Ovary (tissue), 9 donors: ENCODE measurements around the gene MAN2A2. TPM values are rescaled to one million over a fixed set of nuclear protein-coding genes. Genes with fewer than 3 reads are reported as not detected.
A peak's percentile ranks its signal among the peaks of the same experiment; 100 is the strongest.
"Not testable (repeated sequence)": the region's sequence is repeated elsewhere in the genome, so short reads cannot be mapped to it uniquely, and the experiment has no call there.

Source experiments
- DNase-seq, 5 donors: peaks; one replicate each; pipeline ENCODE4 v3.0.0-alpha.2; 2019 to 2020
- H3K27ac ChIP-seq, 2 donors: fragments of 200-600 bp; one replicate each; pipeline versions ENCODE4 v1.5.1 to v1.8.0; 2019 to 2022
- H3K27me3 ChIP-seq: fragments of 200-600 bp; one replicate; pipeline ENCODE4 v1.8.0; 2022
- H3K36me3 ChIP-seq: fragments of 200-600 bp; sonication (generic); one replicate; pipeline ENCODE4 v1.5.1; 2019
- H3K4me1 ChIP-seq: one replicate; pipeline ENCODE4 v1.8.1; 2013; ENCODE audit warnings: mild to moderate bottlenecking, moderate library complexity; ENCODE audit not compliant: insufficient read depth
- H3K4me3 ChIP-seq: fragments of 200-600 bp; sonication (generic); one replicate; pipeline ENCODE4 v1.5.1; 2017
- H3K9me3 ChIP-seq, 2 donors: fragments of 200-600 bp in 1 of 2; sonication (generic) in 1 of 2; one replicate each; pipeline versions ENCODE4 v1.5.1 to v1.8.1; 2013 to 2019; ENCODE audit warnings: mild to moderate bottlenecking in 1 of 2, moderate library complexity in 1 of 2
- EP300 ChIP-seq: sonication (generic); formaldehyde crosslinking; IDR thresholded peaks from one replicate; pipeline ENCODE4 v1.6.1; 2017; ENCODE audit warnings: antibody characterized with exemption
- POLR2A ChIP-seq: fragments of 450-650 bp; IDR thresholded peaks from one replicate; pipeline ENCODE4 v1.6.1; 2017; ENCODE audit warnings: antibody characterized with exemption, mild to moderate bottlenecking, moderate library complexity
- WGBS, 3 donors: extraction: QIAGEN DNeasy Blood & Tissue Kit in 1 of 3; methylation state at CpG; one replicate each; pipeline versions ENCODE4 v1.1.5 to v1.1.7; 2013 to 2017; 5-methylcytosine and 5-hydroxymethylcytosine counted together
- intact Hi-C, 4 donors: fragments of 100-400 bp; cut with DNase I; formaldehyde crosslinking; loops; one replicate each; pipeline versions ENCODE4 v1.11.0 to v1.15.1; 2022 to 2023
- polyA plus RNA-seq, 2 donors: library from polyadenylated mRNA; stranded (reverse); fragments of 200-250 nt in 1 of 2; fragments of 350-450 nt in 1 of 2; fragmentation: Illumina TruSeq in 1 of 2; extraction: RNeasy Lipid Tissue Mini Kit (QIAGEN cat#74804) in 1 of 2; gene quantifications; one replicate each; pipeline ENCODE4 v1.2.3, GENCODE V29; 2013 to 2014
- total RNA-seq, 7 donors: library from RNA; depleted of rRNA in 2 of 7; stranded (reverse); fragments of >200 nt in 2 of 7; fragmentation: NEBNext Ultra II Directional in 3 of 7; extraction: Animal tissue kit (Norgen Biotek cat#: 25700) in 3 of 7; gene quantifications; one replicate each; pipeline versions ENCODE4 v1.1.0 to v1.2.4, GENCODE V29; 2016 to 2023
- TF ChIP-seq, protein P1 (sequence below), 3 donors: fragments of 450-650 bp in 2 of 3; fragments of 200-600 bp in 1 of 3; IDR thresholded peaks; one replicate each; pipeline versions ENCODE4 v1.5.1 to v1.8.0; 2016 to 2022; ENCODE audit warnings: antibody characterized with exemption in 3 of 3, mild to moderate bottlenecking in 1 of 3
- donor health status: DM: no; HTN: no; CAD: no; lungs with moderate emphysema.
- donor health status: DM: no; HTN: no; CAD: no.
- donor health status: Bipolar disorder and iron deficiency.
- donor health status: DM: yes; HTN: yes; CAD: no.
- donor health status: DM: no; HTN: no; CAD: no.
- donor health status: DM: yes; HTN: yes; CAD: no.

The MAN2A2 gene
- total and polyA plus RNA-seq, 9 donors = 25.3 to 66.5 (median 31.2) TPM

DNA sequence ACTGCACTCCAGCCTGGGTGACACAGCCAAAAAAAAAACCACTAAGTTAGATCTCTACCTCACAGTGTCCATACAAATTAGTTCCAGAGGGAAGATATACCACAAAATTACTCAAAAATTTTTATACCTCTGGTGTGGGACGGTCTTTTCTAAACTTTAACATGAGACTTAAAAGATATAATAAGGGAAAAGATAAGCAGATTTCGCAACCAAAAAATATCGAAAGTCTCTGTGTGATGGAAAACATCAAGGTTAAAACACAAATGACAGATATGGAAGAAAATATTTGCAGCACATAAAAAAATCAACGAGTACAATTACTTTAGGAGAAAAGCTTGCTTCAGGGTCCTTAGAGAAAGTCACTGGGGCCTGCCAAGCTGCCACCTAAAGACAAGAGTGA lies 18.8 kb downstream of the MAN2A2 start:
- no peaks in the 10 kb centered on the region for H3K9me3 ChIP-seq
- TF ChIP-seq, protein P1, sequence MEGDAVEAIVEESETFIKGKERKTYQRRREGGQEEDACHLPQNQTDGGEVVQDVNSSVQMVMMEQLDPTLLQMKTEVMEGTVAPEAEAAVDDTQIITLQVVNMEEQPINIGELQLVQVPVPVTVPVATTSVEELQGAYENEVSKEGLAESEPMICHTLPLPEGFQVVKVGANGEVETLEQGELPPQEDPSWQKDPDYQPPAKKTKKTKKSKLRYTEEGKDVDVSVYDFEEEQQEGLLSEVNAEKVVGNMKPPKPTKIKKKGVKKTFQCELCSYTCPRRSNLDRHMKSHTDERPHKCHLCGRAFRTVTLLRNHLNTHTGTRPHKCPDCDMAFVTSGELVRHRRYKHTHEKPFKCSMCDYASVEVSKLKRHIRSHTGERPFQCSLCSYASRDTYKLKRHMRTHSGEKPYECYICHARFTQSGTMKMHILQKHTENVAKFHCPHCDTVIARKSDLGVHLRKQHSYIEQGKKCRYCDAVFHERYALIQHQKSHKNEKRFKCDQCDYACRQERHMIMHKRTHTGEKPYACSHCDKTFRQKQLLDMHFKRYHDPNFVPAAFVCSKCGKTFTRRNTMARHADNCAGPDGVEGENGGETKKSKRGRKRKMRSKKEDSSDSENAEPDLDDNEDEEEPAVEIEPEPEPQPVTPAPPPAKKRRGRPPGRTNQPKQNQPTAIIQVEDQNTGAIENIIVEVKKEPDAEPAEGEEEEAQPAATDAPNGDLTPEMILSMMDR (IDR thresholded peaks at IDR 0.05) = no peak
- TF ChIP-seq POLR2A (no peak), EP300 (no peak)
- DNase-seq = no peak
- no peak overlapping the region for H3K27ac ChIP-seq
- no peaks in the 10 kb centered on the region for H3K36me3 ChIP-seq
- intact Hi-C loops = no loop called here
- H3K4me3 ChIP-seq = no peak overlapping the region
- H3K27me3 ChIP-seq = no peaks in the 10 kb centered on the region
- 79 to 88% (median 83%) methylated on average over 4 of the region's 4 CpGs for WGBS, 3 donors
- H3K4me1 ChIP-seq = no peaks in the 10 kb centered on the region

DNA sequence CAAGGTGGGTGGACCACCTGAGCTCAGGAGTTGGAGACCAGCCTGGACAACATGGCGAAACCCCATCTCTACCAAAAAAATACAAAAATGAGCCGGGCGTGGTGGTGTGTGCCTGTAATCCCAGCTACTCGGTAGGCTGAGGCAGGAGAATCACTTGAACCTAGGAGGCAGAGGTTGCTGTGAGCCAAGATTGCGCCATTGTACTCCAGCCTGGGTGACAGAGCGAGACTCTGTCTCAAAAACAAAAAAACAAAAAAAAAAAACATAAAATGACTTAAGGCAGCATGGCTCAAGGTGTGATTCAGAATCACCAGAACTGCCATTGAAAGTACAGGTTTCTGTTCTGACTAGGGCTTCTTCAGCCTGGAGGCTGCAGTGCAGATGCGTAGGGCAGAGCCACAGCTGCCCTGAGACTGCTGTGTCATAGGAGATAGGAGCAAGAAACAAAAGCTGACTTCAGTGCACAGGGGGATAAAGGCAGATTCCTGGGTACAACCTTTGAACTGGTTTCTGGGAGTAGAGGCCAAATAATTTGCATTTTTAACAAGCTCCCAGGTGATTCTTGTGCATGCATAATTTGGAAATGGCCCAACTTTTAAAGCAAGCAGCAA lies 19.7 kb downstream of the MAN2A2 start:
- H3K27me3 ChIP-seq, DNase-seq, H3K4me1 ChIP-seq, intact Hi-C loops, H3K27ac ChIP-seq, H3K36me3 ChIP-seq, H3K9me3 ChIP-seq, H3K4me3 ChIP-seq: not testable (repeated sequence)
- 91 to 96% (median 91%) methylated on average over 7 of the region's 7 CpGs for WGBS, 3 donors

DNA sequence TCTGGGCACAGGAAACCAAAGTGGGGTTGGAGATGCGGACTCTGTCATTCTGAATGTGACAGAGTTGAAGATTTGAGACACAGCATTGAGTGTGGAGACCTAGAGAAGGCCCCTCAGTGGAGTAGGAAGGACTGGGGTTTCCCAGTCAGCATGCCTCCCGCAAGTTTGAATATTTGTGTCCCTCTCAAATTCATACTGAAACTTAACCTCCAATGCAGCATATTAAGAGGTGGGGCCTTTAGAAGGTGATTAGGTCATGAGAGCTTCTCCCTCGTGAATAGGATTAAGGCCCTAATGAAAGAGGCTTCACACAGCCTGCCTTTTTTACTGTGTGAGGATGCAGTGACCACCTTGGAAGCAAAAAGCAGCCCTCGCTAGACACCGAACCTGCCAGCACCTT lies 21.3 kb downstream of the MAN2A2 start:
- H3K27ac ChIP-seq = no peak overlapping the region
- no peaks in the 10 kb centered on the region for H3K4me1 ChIP-seq
- H3K9me3 ChIP-seq = no peaks in the 10 kb centered on the region
- WGBS, 3 donors = 86 to 87% (median 86%) methylated on average over 5 of the region's 5 CpGs
- no peaks in the 10 kb centered on the region for H3K36me3 ChIP-seq
- intact Hi-C loops = no loop called here
- H3K4me3 ChIP-seq = no peak overlapping the region
- H3K27me3 ChIP-seq = no peaks in the 10 kb centered on the region
- DNase-seq = no peak
- TF ChIP-seq, protein P1 (IDR thresholded peaks at IDR 0.05) = no peak
- no peak for TF ChIP-seq POLR2A
- no peak for TF ChIP-seq EP300

DNA sequence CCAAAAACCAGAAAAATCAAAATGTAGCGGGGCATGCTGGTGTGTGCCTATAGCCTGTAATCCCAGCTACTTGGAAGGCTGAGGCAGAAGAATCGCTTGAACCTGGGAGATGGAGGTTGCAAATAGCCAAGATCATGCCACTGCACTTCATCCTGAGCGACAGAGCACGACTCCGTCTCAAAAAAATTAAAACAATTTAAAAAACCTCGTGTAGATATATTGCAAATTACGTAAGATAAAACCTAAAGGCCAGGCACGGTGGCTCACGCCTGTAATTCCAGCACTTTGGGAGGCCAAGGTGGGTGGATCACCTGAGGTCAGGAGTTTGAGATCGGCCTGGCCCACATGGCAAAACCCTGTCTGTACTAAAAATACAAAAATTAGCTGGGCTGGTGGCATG lies 23.7 kb downstream of the MAN2A2 start:
- WGBS, 3 donors = 88 to 91% (median 89%) methylated on average over 10 of the region's 10 CpGs
- intact Hi-C loops, H3K27ac ChIP-seq: not testable (repeated sequence)

DNA sequence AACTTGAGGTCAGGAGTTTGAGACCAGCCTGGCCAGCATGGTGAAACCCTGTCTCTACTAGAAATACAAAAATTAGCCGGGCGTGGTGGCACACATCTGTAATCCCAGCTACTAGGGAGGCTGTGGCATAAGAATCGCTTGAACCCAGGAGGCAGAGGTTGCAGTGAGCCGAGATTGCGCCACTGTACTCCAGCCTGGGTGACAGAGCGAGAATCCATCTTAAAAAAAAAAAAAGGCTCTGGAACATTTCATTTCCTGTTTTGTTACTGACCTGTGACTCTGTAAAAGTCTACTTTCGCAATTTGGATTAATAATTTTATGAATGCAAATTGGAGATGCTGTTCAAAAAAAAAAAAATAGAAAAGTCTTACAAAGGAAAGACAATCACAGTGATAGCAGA lies 25.0 kb downstream of the MAN2A2 start:
- H3K4me3 ChIP-seq, H3K27ac ChIP-seq, DNase-seq, intact Hi-C loops, H3K9me3 ChIP-seq, H3K36me3 ChIP-seq, H3K27me3 ChIP-seq: not testable (repeated sequence)
- WGBS, 3 donors = 94% methylated on average over 7 of the region's 7 CpGs
- peaks cover 12% of the 10 kb centered on the region for H3K4me1 ChIP-seq

More for the DNA sequence above, 23.7 kb downstream of the MAN2A2 start:
- H3K36me3 ChIP-seq, H3K9me3 ChIP-seq, H3K27me3 ChIP-seq, DNase-seq, H3K4me3 ChIP-seq, H3K4me1 ChIP-seq: not testable (repeated sequence)

DNA sequence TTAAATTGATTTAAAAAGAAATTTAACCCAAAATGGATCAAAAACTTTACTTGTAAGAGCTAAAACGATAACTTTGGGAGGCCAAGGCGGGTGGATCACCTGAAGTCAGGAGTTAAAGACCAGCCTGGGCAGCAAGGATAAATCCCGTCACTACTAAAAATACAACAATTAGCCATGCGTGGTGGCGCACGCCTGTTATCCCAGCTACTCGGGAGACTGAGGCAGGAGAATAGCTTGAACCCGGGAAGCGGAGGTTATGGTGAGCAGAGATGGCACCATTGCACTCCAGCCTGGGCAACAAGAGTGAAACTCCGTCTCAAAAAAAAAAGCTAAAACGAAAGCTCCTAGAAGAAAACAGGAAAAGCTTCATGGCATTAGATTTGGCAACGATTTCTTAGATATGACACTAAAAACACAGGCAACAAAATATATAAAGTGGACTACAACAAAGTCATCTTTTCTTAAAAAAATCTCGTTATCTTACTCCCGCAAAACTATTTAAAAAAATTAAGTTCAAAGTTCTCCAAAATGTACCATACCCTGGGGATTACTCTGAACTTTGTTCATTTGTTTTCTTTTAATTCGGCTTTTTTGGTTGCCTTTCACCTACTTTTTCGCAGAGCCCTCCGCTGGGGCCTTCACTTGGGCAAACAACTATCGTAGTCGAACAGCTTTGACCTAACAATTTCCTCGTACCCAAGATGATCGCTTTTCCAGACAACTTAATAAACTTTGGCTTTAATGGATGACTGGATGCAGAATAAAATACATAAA lies 26.3 kb downstream of the MAN2A2 start:
- intact Hi-C loops = no loop called here
- Histone ChIP-seq H3K4me1 (peaks cover 12% of the 10 kb centered on the region), H3K27ac (peak overlapping the region; percentile 63 to 81), H3K27me3 (no peaks in the 10 kb centered on the region), H3K4me3 (peak overlapping the region; percentile 66), H3K36me3 (no peaks in the 10 kb centered on the region), H3K9me3 (no peaks in the 10 kb centered on the region)
- TF ChIP-seq, protein P1 (IDR thresholded peaks at IDR 0.05) = no peak
- TF ChIP-seq EP300 (no peak), POLR2A (no peak)
- 40 to 55% (median 45%) methylated on average over 21 of the region's 21 CpGs for WGBS, 3 donors
- no peak for DNase-seq
